GM20431 (cell line): ENCODE measurements around the gene TPST1.
"Not testable (repeated sequence)": the region's sequence is repeated elsewhere in the genome, so short reads cannot be mapped to it uniquely, and the experiment has no call there.

Experiments used
- in situ Hi-C: fragments of 300-500 bp; cut with MseI, MboI; formaldehyde crosslinking; loops from one replicate; pipeline ENCODE4 v1.15.0; 2020; ENCODE audit warnings: low sequenced_read_pairs; ENCODE audit not compliant: unreplicated experiment

Gene TPST1

DNA sequence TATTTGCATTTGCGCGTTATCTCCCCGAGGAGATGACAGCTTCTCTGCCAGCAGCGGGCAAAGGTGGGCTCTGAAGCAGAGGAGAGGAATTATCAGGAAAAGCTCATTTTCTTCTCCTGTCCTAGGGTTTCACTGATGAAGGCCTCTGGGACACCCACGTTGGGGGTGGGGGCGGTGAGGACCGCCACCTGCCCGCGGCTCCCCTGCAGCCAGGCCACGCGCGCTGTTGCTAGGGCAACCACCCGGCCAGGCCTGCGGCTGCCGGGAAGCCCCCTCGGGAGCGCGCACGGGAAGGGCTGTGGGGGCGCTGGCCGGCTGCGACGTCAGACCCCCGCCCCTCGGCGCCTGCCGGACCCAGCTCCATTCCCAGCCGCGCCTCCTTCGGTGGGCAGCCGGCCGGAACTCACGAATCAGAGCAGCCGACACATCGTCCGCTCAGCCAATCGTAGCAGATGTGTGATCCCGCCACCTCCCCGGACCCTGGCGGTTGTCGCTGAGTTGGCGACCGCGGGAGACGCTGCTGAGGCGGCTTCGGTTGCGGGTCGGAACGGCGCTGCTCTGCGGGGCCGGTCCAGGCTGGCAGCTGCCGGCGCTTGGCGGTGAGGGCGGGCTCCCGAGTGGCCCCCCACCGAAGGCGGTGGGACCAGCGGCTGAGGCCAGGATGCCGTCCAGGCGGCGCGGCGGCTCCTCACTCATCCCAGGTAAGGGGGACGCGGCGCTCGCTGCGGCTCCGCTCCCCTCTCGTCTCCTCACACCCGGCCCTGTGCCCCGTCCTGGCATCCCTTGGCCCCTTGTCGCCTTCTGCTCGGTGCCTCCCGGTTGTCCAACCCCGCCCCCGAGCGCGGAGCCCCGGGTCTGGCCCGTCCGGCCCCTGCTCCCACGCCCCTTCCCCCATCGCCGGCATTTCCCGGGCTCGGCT is at the start of gene TPST1:
Gene TPST1 (plus strand): TSS at position 513 of the 919 bp plus-strand sequence. CDS start 35,092 bp downstream, outside the sequence.
- in situ Hi-C loops = no loop called here

DNA sequence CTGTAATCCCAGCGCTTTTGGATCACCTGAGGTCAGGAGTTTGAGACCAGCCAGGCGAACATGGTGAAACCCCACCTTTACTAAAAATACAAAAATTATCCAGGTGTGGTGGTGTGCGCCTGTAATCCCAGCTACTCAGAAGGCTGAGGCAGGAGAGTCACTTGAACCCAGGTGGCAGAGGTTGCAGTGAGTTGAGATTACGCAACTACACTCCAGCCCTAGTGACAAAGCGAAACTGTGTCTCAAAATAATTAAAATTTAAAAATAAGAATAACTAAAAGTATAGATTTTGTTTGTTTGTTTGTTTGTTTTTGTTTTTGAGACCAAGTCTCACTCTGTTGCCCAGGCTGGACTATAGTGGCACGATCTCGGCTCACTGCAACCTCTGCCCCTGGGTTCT is 49.1 kb upstream of the TPST1 start:
- in situ Hi-C loops = not testable (repeated sequence)

DNA sequence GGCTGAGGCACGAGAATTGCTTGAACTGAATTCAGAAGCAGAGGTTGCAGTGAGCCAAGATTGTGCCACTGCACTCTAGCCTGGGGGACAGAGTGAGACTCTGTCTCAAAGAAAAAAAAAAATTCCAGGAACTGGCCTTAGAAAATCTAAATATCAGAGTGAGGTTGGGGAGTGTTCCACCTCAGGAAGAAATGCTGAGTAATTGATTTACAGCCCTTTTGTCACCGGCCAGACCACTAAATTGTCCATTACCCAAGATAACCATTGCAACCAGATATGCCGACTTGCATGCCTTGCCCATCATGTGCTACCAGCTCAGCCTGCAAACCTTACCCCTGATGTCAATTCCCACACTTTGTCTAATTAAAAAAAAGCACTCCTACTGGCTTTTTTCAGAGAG is 48.1 kb upstream of the TPST1 start:
- in situ Hi-C loops = no loop called here

DNA sequence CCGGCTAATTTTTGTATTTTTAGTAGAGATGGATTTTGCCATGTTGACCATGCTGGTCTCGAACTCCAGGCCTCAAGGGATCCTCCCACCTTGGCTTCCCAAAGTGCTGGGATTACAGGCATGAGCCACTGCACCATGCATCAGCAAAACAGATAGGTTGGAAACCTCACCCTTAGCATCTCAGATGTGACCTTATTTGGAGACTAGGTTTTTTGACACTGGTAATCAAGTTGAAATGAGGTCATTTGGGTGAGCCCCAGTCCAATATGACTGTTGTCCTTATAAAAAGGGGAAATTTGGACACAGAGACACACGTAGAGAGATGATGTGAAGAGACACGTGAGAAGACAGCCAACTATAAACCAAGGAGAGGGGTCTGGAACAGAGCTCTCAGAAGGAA is 42.5 kb upstream of the TPST1 start:
- in situ Hi-C loops = no loop called here

GRCh38 chr7:66163186-66163610 is 41.9 kb upstream of the TPST1 start:
- in situ Hi-C loops = no loop called here

- in situ Hi-C loops = no loop called here
These were observed 40.8 kb upstream of the TPST1 start for GRCh38 chr7:66164356-66164755.

- in situ Hi-C loops = no loop called here
These were observed 37.3 kb upstream of the TPST1 start for GRCh38 chr7:66167773-66168387.

- in situ Hi-C loops = no loop called here
These were observed 35.5 kb upstream of the TPST1 start for GRCh38 chr7:66169616-66170015.

DNA sequence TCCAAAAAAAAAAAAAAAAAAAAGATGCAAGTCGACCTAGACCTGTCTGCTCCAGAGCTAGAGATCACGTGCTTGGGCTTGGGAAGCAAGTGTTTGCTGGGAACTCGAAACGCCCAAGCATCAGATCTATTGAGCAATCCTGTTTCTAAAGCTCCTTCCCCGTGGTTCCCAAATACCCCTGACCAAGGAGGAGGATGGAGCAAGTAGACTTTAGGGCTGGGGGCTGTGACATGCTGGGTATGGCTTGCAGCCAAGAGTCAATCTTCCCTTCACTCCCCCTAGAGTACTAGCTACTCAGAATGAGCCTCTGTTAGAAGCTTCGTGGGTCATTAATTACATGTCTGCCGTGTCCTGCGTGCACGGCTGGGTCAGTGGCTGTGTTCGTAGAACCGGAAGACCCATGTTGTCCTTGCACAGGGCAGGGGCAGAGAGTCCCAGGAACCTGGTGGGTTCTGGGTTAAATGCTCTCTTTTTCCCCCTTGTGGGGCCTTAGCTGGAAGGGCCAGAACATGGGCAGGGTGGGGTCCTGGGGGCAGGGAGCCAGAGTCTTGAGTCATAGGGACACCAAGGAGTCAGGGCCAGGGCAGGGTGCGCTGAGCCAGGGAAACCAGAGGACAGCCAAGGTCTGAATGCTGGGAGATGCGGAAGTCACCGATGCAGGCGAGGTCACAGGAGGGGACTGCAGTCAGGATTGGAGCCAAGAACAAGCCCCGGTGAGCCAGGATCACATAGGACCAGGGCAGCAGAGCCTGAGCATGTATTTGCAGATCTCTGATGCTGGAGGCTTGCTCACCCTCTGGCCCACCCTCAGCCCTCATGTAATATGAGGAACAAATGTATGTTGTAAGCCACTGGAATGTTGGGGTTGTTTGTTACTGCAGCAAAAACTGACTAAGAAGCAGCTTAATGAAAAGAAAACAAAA is 34.6 kb upstream of the TPST1 start:
- in situ Hi-C loops = no loop called here

GRCh38 chr7:66172536-66173401 is 32.4 kb upstream of the TPST1 start:
- in situ Hi-C loops = not testable (repeated sequence)

GRCh38 chr7:66173856-66174255 is 31.3 kb upstream of the TPST1 start:
- in situ Hi-C loops = no loop called here

- in situ Hi-C loops = not testable (repeated sequence)
These were observed 30.1 kb upstream of the TPST1 start for GRCh38 chr7:66175006-66175405.

DNA sequence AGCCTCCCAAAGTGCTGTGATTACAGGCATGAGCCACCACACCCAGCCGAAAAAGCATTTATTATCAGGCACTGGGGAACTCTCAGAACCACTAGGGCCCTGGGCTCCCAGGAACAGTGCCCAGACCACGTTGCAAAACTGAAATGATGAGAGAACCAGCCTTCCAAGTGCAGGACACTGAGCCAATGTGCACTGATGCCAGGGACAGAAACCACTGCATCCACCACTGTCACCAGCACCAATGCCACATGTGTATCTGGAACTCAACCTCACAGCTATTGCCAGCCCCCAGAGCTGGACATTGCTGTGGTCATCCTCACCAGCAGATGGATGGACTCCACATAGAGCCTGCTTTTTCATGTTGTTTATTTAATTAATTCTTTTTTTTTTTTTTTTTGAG is 28.2 kb upstream of the TPST1 start:
- in situ Hi-C loops = no loop called here

- in situ Hi-C loops = no loop called here
These were observed 26.9 kb upstream of the TPST1 start for GRCh38 chr7:66178258-66178657.

- in situ Hi-C loops = no loop called here
These were observed 23.8 kb upstream of the TPST1 start for GRCh38 chr7:66181329-66181728.

GRCh38 chr7:66181845-66182244 is 23.3 kb upstream of the TPST1 start:
- in situ Hi-C loops = no loop called here

DNA sequence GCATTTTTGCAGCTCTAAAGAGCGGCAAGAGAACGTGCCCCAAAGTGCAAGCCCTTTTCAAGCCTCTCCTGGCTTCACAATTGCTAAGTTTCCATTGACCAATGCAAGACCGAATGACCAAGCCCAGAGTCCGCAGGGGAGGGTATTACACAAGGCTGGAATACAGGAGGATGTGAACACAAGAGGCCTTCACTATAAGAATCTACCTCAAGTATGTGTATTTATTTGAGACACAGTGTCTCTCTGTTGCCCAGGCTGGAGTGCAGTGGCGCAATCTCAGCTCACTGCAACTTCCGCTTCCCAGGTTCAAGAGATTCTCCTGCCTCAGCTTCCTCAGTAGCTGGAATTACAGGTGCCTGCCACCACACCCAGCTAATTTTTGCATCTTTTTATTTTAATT is 22.2 kb upstream of the TPST1 start:
- in situ Hi-C loops = no loop called here

DNA sequence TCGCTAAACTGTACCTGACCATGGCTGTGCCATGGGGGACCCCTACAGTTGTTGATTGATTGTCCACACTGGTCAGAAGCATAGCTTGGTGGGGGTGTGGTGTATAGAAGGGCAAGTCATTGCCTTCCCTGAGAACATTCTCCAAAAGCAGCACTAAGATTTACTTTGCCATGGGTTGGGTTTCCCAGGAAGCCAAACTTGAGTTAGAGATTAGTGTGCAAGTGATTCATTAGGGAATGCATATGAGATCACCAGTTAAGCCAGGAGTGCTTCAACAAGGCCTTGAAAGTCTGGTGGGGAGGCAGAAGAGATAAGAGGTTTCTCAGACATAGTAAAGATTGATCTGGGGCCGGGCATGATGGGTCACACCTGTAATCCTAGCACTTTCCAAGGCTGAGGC is 21.4 kb upstream of the TPST1 start:
- in situ Hi-C loops = no loop called here

DNA sequence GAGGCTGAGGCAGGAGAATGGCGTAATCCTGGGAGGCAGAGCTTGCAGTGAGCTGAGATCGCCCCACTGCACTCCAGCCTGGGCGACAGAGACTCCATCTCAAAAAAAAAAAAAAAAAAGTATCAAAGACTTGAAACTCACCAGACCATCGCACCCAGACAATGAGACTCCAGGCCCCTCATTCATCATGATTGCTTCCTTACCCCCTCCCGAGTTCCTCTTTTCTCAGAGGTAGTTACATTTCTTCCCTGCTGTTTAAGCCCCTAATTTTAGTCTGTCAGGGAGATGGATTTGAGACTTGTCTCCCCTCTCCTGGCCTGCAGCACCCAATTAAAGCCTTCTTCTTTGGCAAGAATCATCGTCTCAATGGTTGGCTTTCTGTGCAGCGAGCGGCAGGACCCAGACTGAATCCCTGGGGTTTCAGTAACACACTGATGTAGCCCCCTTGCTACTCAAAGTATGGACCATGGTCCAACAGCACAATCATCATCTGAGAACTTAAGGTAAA is 19.4 kb upstream of the TPST1 start:
- in situ Hi-C loops = no loop called here
